Measurements from ENCODE around the gene CCDC85C.

DNA sequence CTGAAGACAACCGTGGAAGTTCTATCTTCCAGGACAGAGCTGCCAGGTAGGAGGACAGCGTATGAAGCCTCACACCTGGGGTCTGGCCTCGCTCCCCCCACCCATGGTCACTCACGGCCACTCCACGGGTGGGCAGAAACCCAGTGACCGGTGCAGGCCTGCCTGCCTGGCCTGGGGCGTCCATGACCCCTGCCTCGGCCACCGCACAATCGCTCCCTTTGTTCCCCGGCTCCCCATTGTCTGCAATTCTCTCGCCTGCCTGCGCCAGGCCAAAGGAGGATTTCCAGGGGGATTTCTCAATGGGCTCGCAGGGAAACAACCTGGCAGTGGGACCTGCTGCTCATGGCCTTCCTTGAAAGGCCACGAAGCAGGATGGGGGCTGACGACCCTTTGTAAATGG lies 22.6 kb downstream of the CCDC85C start:
- TF ChIP-seq, protein P1, sequence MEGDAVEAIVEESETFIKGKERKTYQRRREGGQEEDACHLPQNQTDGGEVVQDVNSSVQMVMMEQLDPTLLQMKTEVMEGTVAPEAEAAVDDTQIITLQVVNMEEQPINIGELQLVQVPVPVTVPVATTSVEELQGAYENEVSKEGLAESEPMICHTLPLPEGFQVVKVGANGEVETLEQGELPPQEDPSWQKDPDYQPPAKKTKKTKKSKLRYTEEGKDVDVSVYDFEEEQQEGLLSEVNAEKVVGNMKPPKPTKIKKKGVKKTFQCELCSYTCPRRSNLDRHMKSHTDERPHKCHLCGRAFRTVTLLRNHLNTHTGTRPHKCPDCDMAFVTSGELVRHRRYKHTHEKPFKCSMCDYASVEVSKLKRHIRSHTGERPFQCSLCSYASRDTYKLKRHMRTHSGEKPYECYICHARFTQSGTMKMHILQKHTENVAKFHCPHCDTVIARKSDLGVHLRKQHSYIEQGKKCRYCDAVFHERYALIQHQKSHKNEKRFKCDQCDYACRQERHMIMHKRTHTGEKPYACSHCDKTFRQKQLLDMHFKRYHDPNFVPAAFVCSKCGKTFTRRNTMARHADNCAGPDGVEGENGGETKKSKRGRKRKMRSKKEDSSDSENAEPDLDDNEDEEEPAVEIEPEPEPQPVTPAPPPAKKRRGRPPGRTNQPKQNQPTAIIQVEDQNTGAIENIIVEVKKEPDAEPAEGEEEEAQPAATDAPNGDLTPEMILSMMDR (IDR thresholded peaks at IDR 0.05) = no peak
- TF ChIP-seq POLR2A (IDR thresholded peaks at IDR 0.05) = no peak
